Measurements from ENCODE around the gene C1orf21.

DNA sequence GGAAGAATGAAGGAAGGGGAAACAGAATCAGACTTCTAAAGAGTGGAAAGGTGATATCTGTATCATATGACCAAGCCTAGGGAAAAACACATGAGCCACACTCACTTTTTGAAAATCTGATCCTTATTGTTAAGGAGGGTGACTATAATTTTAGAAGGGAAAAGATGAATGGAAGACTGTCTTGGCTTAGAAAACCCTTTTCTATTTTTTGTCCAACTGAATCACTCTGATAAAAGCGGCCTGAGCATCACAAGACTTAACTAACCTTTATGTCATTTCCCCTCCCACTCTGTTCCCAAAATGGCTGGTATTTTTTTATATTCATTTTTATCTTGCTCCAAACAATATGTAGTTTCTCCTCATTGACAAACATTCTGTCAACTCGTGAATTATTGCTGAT, 169.8 kb downstream of the C1orf21 start:
- no peak for TF ChIP-seq CTCF (IDR thresholded peaks at IDR 0.05 in 8 of 11, conservative IDR thresholded peaks at IDR 0.05 in 3 of 11)
- TF ChIP-seq POLR2A (IDR thresholded peaks at IDR 0.05): no peak
- TF ChIP-seq POLR2AphosphoS5 (IDR thresholded peaks at IDR 0.05): no peak
